K562 (cell line): Measurements from ENCODE around the gene BORA. TPM values are rescaled to one million over a fixed set of nuclear protein-coding genes. Genes with fewer than 3 reads are reported as not detected.

ENCODE experiments used
- ATAC-seq: fragments of 200-7000 bp; cut with Tn5 transposase; 3 replicates; pipeline ENCODE4 v1.9.1; 2020; ENCODE audit warnings: moderate library complexity
- BruUV-seq: library from RNA; stranded (reverse); fragments of 400-500 nt; replicated peaks from 2 replicates; lab custom pipeline; 2021; lab: Mats Ljungman, UMichigan
- CTCF ChIA-PET: fragments of 300-600 bp; formaldehyde crosslinking; extraction: SDS; loops from one replicate; lab custom pipeline; 2021; ENCODE audit warnings: low intra/inter-chr PET ratio; lab: Yijun Ruan, JAX
- POLR2A ChIA-PET: fragments of 300-600, 350-650 bp; sonication (Branson Sonifier 250); formaldehyde crosslinking; extraction: SDS; loops from one replicate; lab custom pipeline; 2021; ENCODE audit warnings: antibody characterized with exemption, inconsistent platforms; lab: Yijun Ruan, JAX
- DNase-seq, 4 experiments: peaks; one replicate each; pipeline versions ENCODE4 v3.0.0 to v3.0.0-alpha.2; 2011 to 2018; ENCODE audit warnings: low spot score in 3 of 4, mixed read lengths in 3 of 4; ENCODE audit errors: extremely low read depth in 1 of 4
- FAIRE-seq: peaks from 2 replicates; lab custom pipeline; 2011; peaks lifted over from hg19 to GRCh38; lab: Jason Lieb, UNC
- H2AFZ ChIP-seq: 2 replicates; pipeline ENCODE4 v1.6.0; 2011; ENCODE audit warnings: low read depth, low read length, control low read depth, inconsistent platforms
- H3K27ac ChIP-seq: fragments of 200-600 bp; 3 replicates; pipeline ENCODE4 v1.8.0; 2011; ENCODE audit warnings: low read depth, mild to moderate bottlenecking, control low read depth, inconsistent platforms, low read length, moderate library complexity, mixed read lengths; ENCODE audit errors: extremely low read depth
- H3K27me3 ChIP-seq, 2 experiments: fragments of 300-600 bp in 1 of 2; 2 replicates in 1 of 2; 3 replicates in 1 of 2; pipeline versions ENCODE4 v1.6.0 to v1.8.0; 2011; ENCODE audit warnings: inconsistent platforms in 2 of 2, low read length in 2 of 2, mild to moderate bottlenecking in 1 of 2, mixed read lengths in 1 of 2, moderate library complexity in 1 of 2; ENCODE audit not compliant: control insufficient read depth in 2 of 2, insufficient read depth in 2 of 2
- H3K36me3 ChIP-seq: fragments of 300-600 bp; 3 replicates; pipeline ENCODE4 v1.8.0; 2011; ENCODE audit warnings: mild to moderate bottlenecking, low read length, inconsistent platforms; ENCODE audit not compliant: control insufficient read depth, insufficient read depth
- H3K4me1 ChIP-seq, 2 experiments: fragments of 200-600 bp in 1 of 2; replicated peaks in 1 of 2; 2 replicates in 1 of 2; 3 replicates in 1 of 2; pipeline versions ENCODE4 v1.5.1 to v1.8.0; 2011; ENCODE audit warnings: inconsistent platforms in 2 of 2, low read length in 2 of 2, mild to moderate bottlenecking in 1 of 2, mixed read lengths in 1 of 2, moderate library complexity in 1 of 2; ENCODE audit not compliant: control insufficient read depth in 2 of 2, insufficient read depth in 2 of 2
- H3K4me2 ChIP-seq: 2 replicates; pipeline ENCODE4 v1.6.1; 2011; ENCODE audit warnings: low read length, control low read depth, inconsistent platforms, mixed read lengths; ENCODE audit not compliant: insufficient read depth
- H3K4me3 ChIP-seq: fragments of 200-600 bp; sonication (generic), shearing (Covaris generic); 2 replicates; pipeline ENCODE4 v1.5.1; 2016; ENCODE audit warnings: control low read depth, inconsistent platforms
- H3K79me2 ChIP-seq: fragments of 200-600 bp; 3 replicates; pipeline ENCODE4 v1.8.0; 2011; ENCODE audit warnings: low read length, inconsistent platforms; ENCODE audit not compliant: control insufficient read depth, insufficient read depth
- H3K9ac ChIP-seq, 2 experiments: 2 replicates each; pipeline versions ENCODE4 v1.6.0 to v1.6.1; 2011; ENCODE audit warnings: low read depth in 2 of 2, low read length in 2 of 2, control low read depth in 1 of 2, inconsistent platforms in 1 of 2, mild to moderate bottlenecking in 1 of 2, mixed read lengths in 1 of 2; ENCODE audit not compliant: insufficient read depth in 1 of 2
- H3K9me1 ChIP-seq: one replicate; pipeline ENCODE4 v1.6.0; 2011; ENCODE audit warnings: inconsistent platforms, mild to moderate bottlenecking, low read length, moderate library complexity; ENCODE audit not compliant: control insufficient read depth, insufficient read depth
- H3K9me3 ChIP-seq: replicated peaks from 2 replicates; pipeline ENCODE4 v1.5.1; 2011; ENCODE audit warnings: low read depth, low read length, inconsistent platforms; ENCODE audit not compliant: control insufficient read depth, insufficient read depth
- H4K20me1 ChIP-seq: replicated peaks from 2 replicates; pipeline ENCODE4 v1.6.1; 2011; ENCODE audit warnings: low read length, inconsistent platforms, mixed read lengths; ENCODE audit not compliant: control insufficient read depth, insufficient read depth
- ARHGAP35 ChIP-seq: fragments of 450-650 bp; IDR thresholded peaks from 2 replicates; pipeline ENCODE4 v1.6.1; 2018; ENCODE audit not compliant: partially characterized antibody
- BRF2 ChIP-seq: IDR thresholded peaks from 3 replicates; pipeline ENCODE4 v1.6.1; 2011; ENCODE audit warnings: borderline replicate concordance, mild to moderate bottlenecking; ENCODE audit not compliant: insufficient read length, insufficient read depth
- CEBPB ChIP-seq: fragments of 450-650 bp; IDR thresholded peaks from 2 replicates; pipeline ENCODE4 v1.6.1; 2016; ENCODE audit warnings: missing genetic modification characterization, missing compliant biosample characterization
- CXXC5 ChIP-seq: fragments of 250-450 bp; sonication (Bioruptor Pico); IDR thresholded peaks from 2 replicates; pipeline ENCODE4 v1.8.0; 2022; ENCODE audit warnings: inconsistent platforms, mild to moderate bottlenecking, moderate library complexity
- GATAD2A ChIP-seq: fragments of 450-650 bp; IDR thresholded peaks from 2 replicates; pipeline ENCODE4 v1.6.1; 2017
- HNRNPH1 ChIP-seq: fragments of 200-400 bp; formaldehyde crosslinking; optimal IDR thresholded peaks from 2 replicates; pipeline ENCODE3; 2017; ENCODE audit warnings: low read depth, mild to moderate bottlenecking, low read length, moderate library complexity
- PCBP1 ChIP-seq: fragments of 200-400 bp; formaldehyde crosslinking; IDR thresholded peaks from 2 replicates; pipeline ENCODE4 v1.6.1; 2018; ENCODE audit warnings: mild to moderate bottlenecking, low read depth, low read length; ENCODE audit not compliant: poor library complexity, severe bottlenecking
- PHF8 ChIP-seq: fragments of 200-600 bp; sonication (generic); IDR thresholded peaks from 2 replicates; pipeline ENCODE4 v1.6.1; 2012; ENCODE audit warnings: mixed run types, mild to moderate bottlenecking, inconsistent platforms, low read length, moderate library complexity, borderline replicate concordance
- POLR3A ChIP-seq: IDR thresholded peaks from 2 replicates; pipeline ENCODE4 v1.6.1; 2011; ENCODE audit warnings: borderline replicate concordance, mild to moderate bottlenecking, moderate library complexity; ENCODE audit not compliant: insufficient read length, insufficient read depth; ENCODE audit errors: extremely low read depth
- SNRNP70 ChIP-seq: fragments of 200-400 bp; formaldehyde crosslinking; optimal IDR thresholded peaks from 2 replicates; pipeline ENCODE3; 2017; ENCODE audit warnings: low read depth, low read length
- SRSF7 ChIP-seq: fragments of 200-400 bp; formaldehyde crosslinking; optimal IDR thresholded peaks from 2 replicates; pipeline ENCODE3; 2017; ENCODE audit warnings: mild to moderate bottlenecking, low read depth, low read length
- ZNF134 ChIP-seq: fragments of 250-450 bp; sonication (Bioruptor Pico); conservative IDR thresholded peaks from 2 replicates; pipeline ENCODE4 v1.4.0; 2020
- ZNF253 ChIP-seq: fragments of 250-450 bp; sonication (Bioruptor Pico); conservative IDR thresholded peaks from 2 replicates; pipeline ENCODE4 v1.6.1; 2021; ENCODE audit warnings: mild to moderate bottlenecking
- ZNF408 ChIP-seq: fragments of 250-450 bp; sonication (Bioruptor Pico); IDR thresholded peaks from 2 replicates; pipeline ENCODE4 v1.4.0; 2020; ENCODE audit warnings: low read depth, mild to moderate bottlenecking, moderate library complexity
- whole genome bisulfite sequencing: fragments of 100-300 bp; shearing (Covaris generic); methylation state at CpG from one replicate; pipeline ENCODE4 v1.1.6; 2016; ENCODE audit warnings: low coverage, mixed read lengths; ENCODE audit not compliant: insufficient coverage; ENCODE audit errors: missing lambda C conversion rate; 5-methylcytosine and 5-hydroxymethylcytosine counted together
- in situ Hi-C: fragments of 300-500 bp; cut with MboI; formaldehyde crosslinking; loops from 4 replicates; pipeline ENCODE4 v1.15.0; 2018; ENCODE audit warnings: inconsistent platforms, mixed read lengths
- intact Hi-C: fragments of 100-400 bp; cut with micrococcal nuclease; formaldehyde crosslinking; loops from 2 replicates; pipeline ENCODE4 v1.14.2; 2022
- polyA plus RNA-seq, 8 experiments: library from polyadenylated mRNA; depleted of rRNA in 4 of 8; stranded (reverse) in 5 of 8; unstranded in 3 of 8; fragments of >200 nt; fragmentation: Nextera tagmentation in 2 of 8; fragmentation: Illumina TruSeq in 1 of 8; extraction: Ambion mirVana in 2 of 8; extraction: Trizol in 1 of 8; gene quantifications; 2 replicates each; pipeline versions ENCODE4 v1.2.1 to v1.2.3, GENCODE V29; 2011 to 2014; ENCODE audit warnings: inconsistent platforms in 1 of 8, missing spikeins in 1 of 8
- total RNA-seq, 7 experiments: library from RNA; depleted of rRNA in 6 of 7; stranded (reverse); fragments of >200 nt in 6 of 7; fragmentation: Illumina TruSeq in 2 of 7; extraction: Trizol in 2 of 7; gene quantifications; 2 replicates each; pipeline versions ENCODE4 v1.2.1 to v1.2.3, GENCODE V29; 2011 to 2021; ENCODE audit warnings: low replicate concordance in 1 of 7
- TF ChIP-seq, protein P1 (sequence below): fragments of 250-450 bp; sonication (Bioruptor Pico); IDR thresholded peaks from 2 replicates; pipeline ENCODE4 v1.5.0; 2020; ENCODE audit warnings: mild to moderate bottlenecking, borderline replicate concordance

The BORA gene
- total and polyA plus RNA-seq, 9 of the 15 experiments (the other 6 are each of a cell fraction or from before 2014, with no cell fraction given): 12.4 to 21.5 (median 18.2) TPM

DNA sequence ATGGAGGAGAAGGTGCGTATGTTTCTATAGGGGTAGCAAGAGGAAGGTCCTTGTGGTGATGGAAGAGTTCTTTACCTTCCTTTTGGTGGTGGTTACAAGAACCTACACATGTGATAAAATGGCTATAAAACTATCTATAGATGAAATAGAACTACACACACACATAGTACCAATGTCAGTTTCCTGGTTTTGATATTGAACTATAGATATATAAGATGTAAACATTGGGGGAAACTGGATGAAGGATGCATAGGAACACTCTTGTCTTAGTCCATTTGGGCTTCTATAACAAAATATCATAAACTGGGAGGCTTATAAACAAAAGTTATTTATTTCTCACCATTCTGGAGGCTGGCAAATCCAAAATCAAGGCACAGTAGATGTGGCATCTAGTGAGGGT, 47.4 kb upstream of the BORA start:
- Histone ChIP-seq H3K36me3 (no peaks in the 10 kb centered on the region), H3K27me3 (no peaks in the 10 kb centered on the region), H3K4me3 (no peak overlapping the region), H3K9ac (no peak overlapping the region), H3K27ac (no peak overlapping the region)
- ChIA-PET CTCF (no interaction called here), POLR2A (no interaction called here)
- intact Hi-C loops (no loop called here), in situ Hi-C loops (no loop called here)
- DNase-seq (no peak), ATAC-seq (no peak)
- TF ChIP-seq GATAD2A: no peak
- TF ChIP-seq, all 486 proteins: peak for 0
- H3K9me3 ChIP-seq: no peaks in the 10 kb centered on the region
- H3K4me2 ChIP-seq: no peak overlapping the region
- 7% methylated on average over 1 of the region's 1 CpG for WGBS
- no peak for FAIRE-seq
- H2AFZ ChIP-seq: no peak overlapping the region
- no TSS peak for BruUV-seq
- no peaks in the 10 kb centered on the region for H3K79me2 ChIP-seq
- H3K9me1 ChIP-seq: no peaks in the 10 kb centered on the region
- no peaks in the 10 kb centered on the region for H4K20me1 ChIP-seq
- H3K4me1 ChIP-seq: no peaks in the 10 kb centered on the region

DNA sequence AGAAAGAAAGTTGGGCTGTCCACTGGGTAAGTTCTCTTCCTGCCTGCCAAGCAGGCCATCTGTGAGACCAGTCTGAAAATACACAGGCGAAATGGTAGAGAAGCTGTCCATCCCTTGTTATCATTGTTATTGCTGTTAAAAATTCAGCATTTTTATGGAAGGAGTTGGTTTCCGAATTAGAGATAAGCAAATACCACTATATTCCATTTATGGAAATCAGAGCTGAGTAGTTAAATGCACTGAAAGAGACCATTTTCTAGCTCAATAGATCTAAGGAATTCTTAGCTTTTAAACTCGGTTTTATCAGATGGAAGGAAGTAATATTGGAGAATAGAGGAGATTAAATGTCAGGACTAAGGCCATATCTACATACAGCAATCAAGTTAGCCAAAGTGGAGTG, 41.0 kb upstream of the BORA start:
- H3K27me3 ChIP-seq: no peaks in the 10 kb centered on the region
- CTCF ChIA-PET: no interaction called here
- no peak overlapping the region for H3K9ac ChIP-seq
- TF ChIP-seq PCBP1 (no peak), HNRNPH1 (no peak), ZNF408 (no peak), SRSF7 (no peak), POLR3A (no peak), CXXC5 (CRISPR knock-in tag) (no peak), PHF8 (no peak), ZNF253 (CRISPR knock-in tag) (no peak), CEBPB (no peak), ZNF134 (no peak), SNRNP70 (no peak), BRF2 (no peak), ARHGAP35 (no peak)
- TF ChIP-seq, protein P1, sequence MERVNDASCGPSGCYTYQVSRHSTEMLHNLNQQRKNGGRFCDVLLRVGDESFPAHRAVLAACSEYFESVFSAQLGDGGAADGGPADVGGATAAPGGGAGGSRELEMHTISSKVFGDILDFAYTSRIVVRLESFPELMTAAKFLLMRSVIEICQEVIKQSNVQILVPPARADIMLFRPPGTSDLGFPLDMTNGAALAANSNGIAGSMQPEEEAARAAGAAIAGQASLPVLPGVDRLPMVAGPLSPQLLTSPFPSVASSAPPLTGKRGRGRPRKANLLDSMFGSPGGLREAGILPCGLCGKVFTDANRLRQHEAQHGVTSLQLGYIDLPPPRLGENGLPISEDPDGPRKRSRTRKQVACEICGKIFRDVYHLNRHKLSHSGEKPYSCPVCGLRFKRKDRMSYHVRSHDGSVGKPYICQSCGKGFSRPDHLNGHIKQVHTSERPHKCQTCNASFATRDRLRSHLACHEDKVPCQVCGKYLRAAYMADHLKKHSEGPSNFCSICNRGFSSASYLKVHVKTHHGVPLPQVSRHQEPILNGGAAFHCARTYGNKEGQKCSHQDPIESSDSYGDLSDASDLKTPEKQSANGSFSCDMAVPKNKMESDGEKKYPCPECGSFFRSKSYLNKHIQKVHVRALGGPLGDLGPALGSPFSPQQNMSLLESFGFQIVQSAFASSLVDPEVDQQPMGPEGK: no peak

More for the DNA sequence above, 41.0 kb upstream of the BORA start:
- H4K20me1 ChIP-seq: no peaks in the 10 kb centered on the region
- H3K36me3 ChIP-seq: no peaks in the 10 kb centered on the region
- FAIRE-seq: no peak
- 0% methylated on average over 3 of the region's 3 CpGs for WGBS
- no peaks in the 10 kb centered on the region for H3K9me3 ChIP-seq
- no peak for ATAC-seq
- POLR2A ChIA-PET: no interaction called here
- no peak overlapping the region for H2AFZ ChIP-seq
- no peaks in the 10 kb centered on the region for H3K4me1 ChIP-seq
- intact Hi-C loops (no loop called here), in situ Hi-C loops (no loop called here)
- H3K4me2 ChIP-seq: no peak overlapping the region
- DNase-seq: no peak
- H3K9me1 ChIP-seq: no peaks in the 10 kb centered on the region
- no peaks in the 10 kb centered on the region for H3K79me2 ChIP-seq
- H3K27ac ChIP-seq: no peak overlapping the region
- no peak overlapping the region for H3K4me3 ChIP-seq
- BruUV-seq: no TSS peak
